Head of caudate nucleus (tissue), 42 donors: ENCODE results near the gene TUBGCP6.

Experiments
- DNase-seq, 42 donors: peaks; one replicate each; pipeline versions ENCODE4 v3.0.0 to v3.0.0-alpha.2; 2020 to 2021; ENCODE audit warnings: mixed read lengths in 7 of 42
- intact Hi-C: fragments of 100-400 bp; cut with DNase I; formaldehyde crosslinking; loops from one replicate; pipeline ENCODE4 v1.15.0; 2022

The TUBGCP6 gene

GRCh38 chr22:50268655-50269113 lies 23.9 kb upstream of the TUBGCP6 start:
- intact Hi-C loops: no loop called here
- DNase-seq: peak in 13 of 42 donors; percentile 32 to 65 (median 54)

DNA sequence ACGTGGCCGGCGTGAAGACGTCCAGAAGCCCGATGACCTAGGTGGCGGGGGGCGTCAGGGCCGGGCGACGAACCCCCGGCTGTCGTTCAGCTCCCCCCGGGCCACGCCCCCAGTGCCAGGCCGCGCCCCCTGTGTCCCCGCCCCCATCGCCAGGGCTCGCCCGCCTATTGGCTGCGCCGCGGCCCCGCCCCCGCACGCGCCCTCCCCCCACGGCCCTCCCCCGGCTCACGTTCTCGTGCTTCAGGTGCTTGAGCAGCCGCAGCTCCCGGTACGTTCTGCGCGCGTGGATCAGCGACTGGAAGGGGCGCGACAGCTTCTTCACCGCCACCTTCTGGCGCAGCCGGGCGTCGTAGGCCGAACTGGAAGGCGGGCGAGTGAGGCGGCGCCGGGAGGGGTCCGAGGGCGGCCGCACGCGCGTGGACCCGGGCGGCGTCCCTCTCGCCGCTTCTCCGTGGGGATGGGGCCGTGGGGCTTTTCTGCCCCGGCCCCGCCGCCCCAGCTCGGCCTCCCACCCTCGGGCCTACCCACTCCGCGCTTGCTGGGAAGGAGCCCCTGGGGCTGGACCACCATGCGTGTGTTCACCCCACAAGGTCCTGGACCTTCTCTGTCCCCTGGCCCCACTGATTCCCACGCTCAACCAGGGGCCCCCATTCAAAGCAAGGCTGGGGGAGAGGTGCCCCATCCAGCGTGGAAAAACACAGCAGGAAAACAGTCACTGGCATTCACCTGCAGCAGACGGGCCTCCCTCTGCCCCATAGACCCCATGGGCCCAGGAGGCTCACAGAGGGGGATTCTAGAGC lies 23.0 kb upstream of the TUBGCP6 start:
- intact Hi-C loops: no loop called here
- DNase-seq: peak; percentile 40 to 91 (median 77)

GRCh38 chr22:50266994-50267393 lies 22.2 kb upstream of the TUBGCP6 start:
- intact Hi-C loops: no loop called here
- no peak for DNase-seq

GRCh38 chr22:50264946-50265669 lies 20.3 kb upstream of the TUBGCP6 start:
- DNase-seq: no peak
- intact Hi-C loops: no loop called here

GRCh38 chr22:50264104-50264745 lies 19.4 kb upstream of the TUBGCP6 start:
- intact Hi-C loops: no loop called here
- peak in 40 of 42 donors; percentile 47 to 90 (median 76) for DNase-seq

DNA sequence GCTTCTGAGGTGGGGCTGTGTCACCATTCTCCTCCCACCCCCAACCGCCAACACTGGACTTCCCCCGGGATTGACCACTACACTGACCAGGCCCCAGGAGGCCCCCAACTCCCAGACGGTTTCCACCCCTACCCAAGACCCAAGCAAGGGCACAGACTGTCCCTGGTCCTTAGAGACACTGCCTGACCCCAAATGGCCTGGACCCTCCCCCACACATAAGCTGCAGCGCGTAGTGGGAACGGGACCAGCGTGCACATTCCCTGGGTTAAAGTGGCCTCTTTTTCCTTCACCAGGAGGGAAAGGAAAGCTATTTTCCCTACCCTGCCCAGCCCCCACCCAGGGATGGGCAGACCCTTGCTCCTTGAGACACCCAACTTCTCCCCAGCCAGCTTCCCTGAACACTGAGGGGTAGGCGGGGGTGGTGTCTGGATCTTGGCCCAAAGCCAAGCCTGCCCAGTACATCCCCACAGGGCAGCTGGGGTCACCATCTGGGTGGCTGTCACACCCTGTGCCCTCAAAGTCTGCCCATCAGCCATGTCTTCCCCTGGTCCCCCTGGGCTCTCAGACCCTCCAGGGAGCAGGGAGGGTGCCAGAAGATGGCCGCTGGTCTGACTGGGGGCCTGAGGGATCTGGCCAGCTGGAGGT lies 18.3 kb upstream of the TUBGCP6 start:
- intact Hi-C loops: no loop called here
- DNase-seq: no peak

- intact Hi-C loops: no loop called here
- DNase-seq: no peak
Measured at GRCh38 chr22:50262460-50262911, 17.7 kb upstream of the TUBGCP6 start.

DNA sequence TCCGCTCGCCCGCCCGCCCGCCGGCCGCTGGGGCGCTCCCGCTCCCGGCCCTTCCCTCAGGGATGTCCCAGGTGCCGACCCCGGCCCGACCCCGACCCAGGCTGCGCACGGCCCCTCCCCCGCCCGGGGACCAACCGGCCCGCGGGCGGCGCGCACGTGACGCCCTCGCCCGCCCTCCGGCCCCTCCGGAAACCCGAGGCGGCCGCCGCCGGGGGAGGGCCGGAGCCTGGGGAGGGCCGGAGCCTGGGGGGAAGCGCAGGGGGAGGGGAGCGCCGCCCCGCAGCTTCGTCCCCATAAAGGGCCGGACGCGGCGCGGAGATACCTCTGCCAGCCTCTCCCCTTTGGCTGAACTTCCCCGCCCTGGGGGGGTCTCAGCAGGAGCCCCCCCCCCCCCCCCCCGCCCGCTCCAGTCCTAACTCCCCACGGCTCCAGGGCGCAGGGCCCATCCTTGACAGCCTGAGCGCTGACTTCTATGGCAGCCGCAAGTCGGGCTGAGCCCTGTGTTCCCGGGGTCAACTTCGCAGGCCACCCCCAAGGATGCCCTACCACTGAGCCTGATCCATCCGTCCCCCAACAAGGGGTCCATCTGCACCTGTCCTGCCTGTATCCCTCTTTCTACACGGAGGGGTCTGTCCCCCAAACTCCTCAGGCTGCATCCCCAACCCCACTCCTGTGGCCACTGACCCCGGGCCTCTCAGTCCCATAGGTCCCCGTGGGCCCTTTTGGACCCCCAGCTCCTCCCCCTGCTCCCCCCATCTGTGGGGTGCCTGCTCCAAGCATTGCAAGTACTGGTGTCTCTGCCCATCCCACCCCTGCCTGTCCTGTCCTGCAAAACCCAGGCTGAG lies 17.0 kb upstream of the TUBGCP6 start, which contains the start of gene MAPK12:
TSS of gene MAPK12 (minus strand) at position 69 of the 845 bp plus-strand sequence. CDS start 174 bp downstream, outside the sequence.
- intact Hi-C loops: no loop called here
- peak in 3 of 42 donors; percentile 36 to 40 (median 37) for DNase-seq

DNA sequence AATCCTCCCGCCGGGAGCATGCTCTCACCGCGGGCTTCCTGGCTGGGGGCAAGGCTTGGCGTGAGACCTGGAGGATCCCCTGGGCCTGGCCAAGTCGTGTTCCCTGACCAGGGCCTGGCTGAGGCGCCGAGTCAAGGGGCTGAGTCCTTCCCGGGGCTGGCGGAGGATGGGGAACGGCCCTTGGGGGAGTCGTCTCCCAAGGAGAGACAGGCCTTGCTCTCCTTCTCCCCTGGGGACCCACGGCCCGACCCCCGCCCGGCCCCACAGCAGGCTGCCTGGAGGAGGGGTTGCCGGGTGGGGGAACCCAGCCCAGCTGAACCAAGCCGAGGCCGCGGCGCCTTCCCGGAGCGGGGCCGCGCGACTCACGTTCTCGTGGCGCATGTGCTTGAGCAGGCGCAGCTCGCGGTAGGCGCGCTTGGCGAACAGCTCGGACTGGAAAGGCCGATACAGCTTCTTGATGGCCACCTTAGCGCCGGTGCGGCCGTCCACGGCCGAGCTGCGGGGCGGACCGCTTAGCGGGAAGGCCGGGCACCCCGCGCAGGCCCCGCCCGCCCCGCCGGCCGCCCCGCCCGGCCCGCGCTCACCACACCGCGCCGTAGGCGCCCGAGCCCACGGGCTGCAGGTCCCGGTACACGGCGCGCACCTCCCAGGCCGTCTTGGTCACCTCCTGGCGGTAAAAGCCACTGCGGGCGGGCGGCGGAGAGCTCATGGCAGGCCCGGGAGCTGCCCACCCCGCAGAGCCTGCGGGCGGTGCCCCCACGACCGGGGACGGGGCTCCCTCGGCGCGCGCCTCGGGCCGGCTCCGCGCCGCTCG lies 16.2 kb upstream of the TUBGCP6 start:
- intact Hi-C loops: no loop called here
- peak in 40 of 42 donors; percentile 47 to 87 (median 75) for DNase-seq

DNA sequence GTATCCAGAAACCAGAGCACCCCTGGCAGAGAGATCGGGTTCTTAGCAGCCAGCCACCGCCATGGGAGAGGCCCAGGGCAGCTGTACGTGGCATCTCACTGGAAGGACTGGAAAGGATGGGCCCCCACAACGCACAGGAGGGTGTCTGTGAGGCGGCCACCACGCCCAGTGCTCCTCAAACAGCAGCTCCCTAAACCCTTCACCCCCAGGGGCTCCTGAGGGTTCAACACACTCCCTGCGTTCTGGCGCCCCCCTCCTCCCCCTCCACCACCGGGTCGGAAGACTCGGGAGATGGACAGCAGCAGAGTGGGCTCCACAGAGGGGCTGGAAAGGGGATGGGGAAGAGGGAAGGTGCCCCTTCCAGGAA lies 15.6 kb upstream of the TUBGCP6 start:
- DNase-seq: no peak
- intact Hi-C loops: no loop called here

DNA sequence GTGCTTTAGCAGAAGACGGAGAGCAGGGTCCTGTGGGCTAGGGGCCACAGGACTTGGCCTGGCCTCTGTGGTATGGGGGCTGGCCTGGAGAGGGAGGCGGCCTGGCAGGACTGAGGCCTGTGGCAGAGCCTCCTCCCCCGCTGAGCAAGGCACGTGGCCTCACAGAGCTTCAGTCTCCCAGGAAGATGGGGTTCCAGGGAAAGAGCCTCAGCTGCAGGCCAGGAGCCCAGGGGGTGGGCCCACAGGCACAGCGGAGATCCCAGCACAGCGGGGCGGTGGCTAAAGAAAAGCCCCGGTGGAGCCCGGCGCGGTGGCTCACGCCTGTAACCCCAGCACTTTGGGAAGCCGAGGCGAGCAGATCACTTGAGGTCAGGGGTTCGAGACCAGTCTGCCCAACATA lies 14.5 kb upstream of the TUBGCP6 start:
- DNase-seq: peak in 2 of 42 donors; percentile 47 to 57
- intact Hi-C loops: no loop called here

DNA sequence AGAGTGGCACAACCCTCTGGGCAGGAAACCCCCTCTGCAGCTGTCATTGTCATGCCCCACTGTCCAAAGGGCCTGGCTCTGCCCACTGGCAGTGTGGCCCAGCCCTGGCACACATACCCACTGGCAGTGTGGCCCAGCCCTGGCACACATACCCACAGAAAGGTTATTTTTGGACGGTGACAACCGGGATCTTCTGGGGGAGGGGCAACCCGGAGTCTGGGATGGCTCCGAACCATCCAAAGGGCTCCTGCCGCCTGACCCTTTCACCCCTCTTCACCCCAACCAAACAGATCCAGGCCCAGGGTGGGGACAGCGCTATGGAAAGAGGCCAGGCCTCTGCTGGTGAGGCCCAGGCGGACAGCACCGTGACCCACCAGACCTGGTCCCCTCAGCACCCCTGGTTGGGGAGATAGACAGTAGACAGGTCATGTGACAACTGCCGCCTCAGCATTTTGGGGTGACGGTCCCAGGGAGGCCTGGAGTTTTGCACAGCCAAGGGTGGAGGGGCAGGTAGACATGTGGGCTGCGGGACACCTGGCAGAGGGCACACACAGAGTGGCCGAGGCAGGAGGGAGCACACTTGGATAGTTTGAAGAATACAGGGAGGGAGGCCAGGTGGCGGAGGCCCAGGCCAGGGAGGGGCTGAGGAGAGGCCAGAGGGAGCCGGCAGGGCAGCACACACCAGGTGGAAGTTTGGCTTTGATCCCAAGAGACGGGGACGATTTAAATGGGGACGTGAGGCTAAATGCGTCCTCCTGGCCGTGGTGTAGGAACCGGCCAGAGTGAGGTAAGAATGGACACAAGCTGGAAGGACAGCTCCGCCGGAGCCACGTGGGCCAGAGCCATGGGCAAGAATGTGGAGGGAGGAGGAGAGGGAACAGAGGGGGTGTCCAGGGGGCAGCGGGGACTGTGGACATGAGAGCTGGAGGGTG lies 13.8 kb upstream of the TUBGCP6 start:
- intact Hi-C loops: no loop called here
- DNase-seq: no peak

DNA sequence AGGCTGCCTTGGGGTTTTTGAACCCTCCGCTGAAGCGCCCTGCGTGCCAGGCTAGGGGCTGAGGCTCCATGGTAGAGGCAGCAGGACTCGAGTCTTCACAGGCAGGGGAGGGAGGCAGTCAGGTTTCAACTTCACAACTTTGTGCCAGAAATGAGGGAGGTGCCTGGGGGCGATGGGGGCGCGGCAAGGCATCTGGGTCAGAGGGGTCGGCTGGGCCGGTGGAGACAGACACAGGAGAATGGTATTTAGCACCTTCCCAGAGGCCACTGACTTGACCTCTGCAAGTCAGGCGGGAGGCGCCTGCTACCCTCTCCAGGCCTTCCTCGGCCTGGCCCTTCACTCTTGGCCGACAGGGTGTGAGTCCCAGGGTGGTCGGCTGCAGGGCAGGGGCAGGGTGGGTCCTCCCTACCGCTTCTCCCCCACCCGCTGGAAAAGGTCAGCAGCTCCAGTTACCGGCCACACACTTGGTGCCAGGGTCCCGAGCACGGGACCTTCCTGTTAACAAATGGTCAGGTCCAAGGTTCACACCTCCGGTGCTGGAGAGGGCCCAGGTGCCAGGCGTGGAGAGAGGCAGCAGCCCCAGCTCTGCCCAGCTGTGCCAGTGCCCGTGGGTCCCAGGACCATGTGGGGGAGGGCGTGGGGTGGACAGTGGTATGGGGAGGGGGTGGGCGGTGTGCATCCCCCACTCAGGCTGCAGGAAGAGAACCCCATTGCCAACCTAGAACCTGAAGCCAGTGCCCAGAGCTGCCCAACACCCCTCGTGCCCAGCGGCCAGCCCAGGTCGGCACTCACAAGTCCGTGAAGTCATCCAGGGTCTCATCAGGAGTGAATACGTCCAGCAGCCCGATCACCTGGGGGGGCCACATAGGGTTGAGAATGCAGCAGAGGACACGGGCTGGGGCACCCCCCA lies 12.9 kb upstream of the TUBGCP6 start:
- DNase-seq: no peak
- intact Hi-C loops: no loop called here

GRCh38 chr22:50257041-50257440 lies 12.2 kb upstream of the TUBGCP6 start:
- DNase-seq: no peak
- intact Hi-C loops: no loop called here

- no peak for DNase-seq
- intact Hi-C loops: no loop called here
Measured at GRCh38 chr22:50256258-50256862, 11.5 kb upstream of the TUBGCP6 start.
